A549 (cell line): ENCODE data around the gene NEDD4L.

Experiments
- EP300 ChIP-seq, 2 experiments: fragments of >200 bp; sonication (Bioruptor Twin); formaldehyde crosslinking; IDR thresholded peaks; 2 replicates in 1 of 2; 3 replicates in 1 of 2; pipeline ENCODE4 v1.6.1; 2016 to 2017
- RAD21 ChIP-seq, 2 experiments: fragments of >200 bp in 1 of 2; sonication (Bioruptor Twin) in 1 of 2; formaldehyde crosslinking in 1 of 2; IDR thresholded peaks in 1 of 2; conservative IDR thresholded peaks in 1 of 2; 2 replicates in 1 of 2; 3 replicates in 1 of 2; pipeline ENCODE4 v1.6.1; 2012 to 2018; ENCODE audit warnings: inconsistent platforms in 1 of 2
- TF ChIP-seq, protein P1 (sequence below): fragments of 250-450 bp; sonication (Bioruptor Pico); IDR thresholded peaks from 2 replicates; pipeline ENCODE4 v1.5.0; 2021; ENCODE audit warnings: mild to moderate bottlenecking, moderate library complexity, borderline replicate concordance
- TF ChIP-seq, protein P2 (sequence below): fragments of >200 bp; sonication (Bioruptor Twin); formaldehyde crosslinking; IDR thresholded peaks from 3 replicates; pipeline ENCODE4 v1.5.1; 2016
- TF ChIP-seq, protein P3 (sequence below): fragments of >200 bp; sonication (Bioruptor Twin); formaldehyde crosslinking; IDR thresholded peaks from 3 replicates; pipeline ENCODE4 v1.6.1; 2016
- TF ChIP-seq, protein P4 (sequence below): IDR thresholded peaks from 2 replicates; pipeline ENCODE4 v1.6.1; 2012; ENCODE audit warnings: low read depth, borderline replicate concordance

DNA sequence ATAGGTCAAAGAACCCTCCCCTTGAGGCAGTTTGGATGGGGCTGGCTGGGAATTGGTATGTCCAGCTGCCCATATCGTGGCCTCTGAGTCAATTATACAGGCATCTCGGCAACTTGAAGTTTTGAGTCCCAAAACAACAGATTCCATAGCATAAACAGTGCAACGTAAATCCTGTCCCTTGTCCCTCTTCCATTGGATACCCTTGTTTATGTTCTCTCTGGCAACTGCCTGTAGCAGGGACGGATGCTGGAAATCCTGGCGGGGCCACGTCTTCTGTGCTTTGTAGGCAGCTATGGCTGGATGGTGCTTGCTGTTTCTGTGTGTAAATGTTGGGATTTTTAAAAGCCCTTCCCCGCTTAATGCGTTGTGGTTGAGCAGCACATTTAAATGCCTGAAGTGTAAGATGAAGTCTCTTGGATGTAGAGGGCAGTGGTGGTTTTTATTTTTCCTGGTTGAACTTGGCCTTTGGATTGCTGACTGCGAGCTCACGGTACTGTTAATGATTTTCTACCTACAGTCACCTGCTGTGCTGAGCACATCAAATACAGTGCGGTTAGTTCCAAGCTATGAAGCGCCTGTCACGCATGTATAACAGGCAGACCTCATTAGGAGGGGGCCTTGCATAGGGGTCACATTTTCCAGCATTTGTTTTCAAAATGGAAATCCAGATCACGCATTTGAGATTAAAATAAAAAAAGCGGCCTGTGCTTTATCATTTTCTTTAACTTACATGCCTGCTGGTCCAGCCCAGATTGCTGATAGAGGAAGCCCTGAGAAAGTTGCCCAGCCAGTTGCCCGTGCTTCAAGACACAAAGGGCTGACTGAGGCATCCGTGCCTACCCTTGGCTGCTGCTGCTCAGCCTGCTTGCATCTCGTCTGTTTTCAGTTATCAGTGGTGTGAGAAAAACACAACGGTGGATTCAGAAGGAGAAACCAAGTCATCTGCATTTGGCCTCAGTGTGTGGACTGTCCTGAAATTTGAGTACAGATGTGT, 84.7 kb downstream of the NEDD4L start:
- TF ChIP-seq, protein P1, sequence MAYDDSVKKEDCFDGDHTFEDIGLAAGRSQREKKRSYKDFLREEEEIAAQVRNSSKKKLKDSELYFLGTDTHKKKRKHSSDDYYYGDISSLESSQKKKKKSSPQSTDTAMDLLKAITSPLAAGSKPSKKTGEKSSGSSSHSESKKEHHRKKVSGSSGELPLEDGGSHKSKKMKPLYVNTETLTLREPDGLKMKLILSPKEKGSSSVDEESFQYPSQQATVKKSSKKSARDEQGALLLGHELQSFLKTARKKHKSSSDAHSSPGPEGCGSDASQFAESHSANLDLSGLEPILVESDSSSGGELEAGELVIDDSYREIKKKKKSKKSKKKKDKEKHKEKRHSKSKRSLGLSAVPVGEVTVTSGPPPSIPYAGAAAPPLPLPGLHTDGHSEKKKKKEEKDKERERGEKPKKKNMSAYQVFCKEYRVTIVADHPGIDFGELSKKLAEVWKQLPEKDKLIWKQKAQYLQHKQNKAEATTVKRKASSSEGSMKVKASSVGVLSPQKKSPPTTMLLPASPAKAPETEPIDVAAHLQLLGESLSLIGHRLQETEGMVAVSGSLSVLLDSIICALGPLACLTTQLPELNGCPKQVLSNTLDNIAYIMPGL (CRISPR knock-in tag), result no peak
- TF ChIP-seq, protein P2, sequence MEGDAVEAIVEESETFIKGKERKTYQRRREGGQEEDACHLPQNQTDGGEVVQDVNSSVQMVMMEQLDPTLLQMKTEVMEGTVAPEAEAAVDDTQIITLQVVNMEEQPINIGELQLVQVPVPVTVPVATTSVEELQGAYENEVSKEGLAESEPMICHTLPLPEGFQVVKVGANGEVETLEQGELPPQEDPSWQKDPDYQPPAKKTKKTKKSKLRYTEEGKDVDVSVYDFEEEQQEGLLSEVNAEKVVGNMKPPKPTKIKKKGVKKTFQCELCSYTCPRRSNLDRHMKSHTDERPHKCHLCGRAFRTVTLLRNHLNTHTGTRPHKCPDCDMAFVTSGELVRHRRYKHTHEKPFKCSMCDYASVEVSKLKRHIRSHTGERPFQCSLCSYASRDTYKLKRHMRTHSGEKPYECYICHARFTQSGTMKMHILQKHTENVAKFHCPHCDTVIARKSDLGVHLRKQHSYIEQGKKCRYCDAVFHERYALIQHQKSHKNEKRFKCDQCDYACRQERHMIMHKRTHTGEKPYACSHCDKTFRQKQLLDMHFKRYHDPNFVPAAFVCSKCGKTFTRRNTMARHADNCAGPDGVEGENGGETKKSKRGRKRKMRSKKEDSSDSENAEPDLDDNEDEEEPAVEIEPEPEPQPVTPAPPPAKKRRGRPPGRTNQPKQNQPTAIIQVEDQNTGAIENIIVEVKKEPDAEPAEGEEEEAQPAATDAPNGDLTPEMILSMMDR, result no peak
- TF ChIP-seq, protein P3, sequence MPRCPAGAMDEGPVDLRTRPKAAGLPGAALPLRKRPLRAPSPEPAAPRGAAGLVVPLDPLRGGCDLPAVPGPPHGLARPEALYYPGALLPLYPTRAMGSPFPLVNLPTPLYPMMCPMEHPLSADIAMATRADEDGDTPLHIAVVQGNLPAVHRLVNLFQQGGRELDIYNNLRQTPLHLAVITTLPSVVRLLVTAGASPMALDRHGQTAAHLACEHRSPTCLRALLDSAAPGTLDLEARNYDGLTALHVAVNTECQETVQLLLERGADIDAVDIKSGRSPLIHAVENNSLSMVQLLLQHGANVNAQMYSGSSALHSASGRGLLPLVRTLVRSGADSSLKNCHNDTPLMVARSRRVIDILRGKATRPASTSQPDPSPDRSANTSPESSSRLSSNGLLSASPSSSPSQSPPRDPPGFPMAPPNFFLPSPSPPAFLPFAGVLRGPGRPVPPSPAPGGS, result no peak
- TF ChIP-seq, protein P4, sequence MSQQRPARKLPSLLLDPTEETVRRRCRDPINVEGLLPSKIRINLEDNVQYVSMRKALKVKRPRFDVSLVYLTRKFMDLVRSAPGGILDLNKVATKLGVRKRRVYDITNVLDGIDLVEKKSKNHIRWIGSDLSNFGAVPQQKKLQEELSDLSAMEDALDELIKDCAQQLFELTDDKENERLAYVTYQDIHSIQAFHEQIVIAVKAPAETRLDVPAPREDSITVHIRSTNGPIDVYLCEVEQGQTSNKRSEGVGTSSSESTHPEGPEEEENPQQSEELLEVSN, result no peak
- TF ChIP-seq EP300 (IDR thresholded peaks at IDR 0.05) (no peak), RAD21 (conservative IDR thresholded peaks at IDR 0.05 in 1 of 2, IDR thresholded peaks at IDR 0.05 in 1 of 2) (no peak)
